ENCODE results near the gene HDAC4. TPM values are rescaled to one million over a fixed set of nuclear protein-coding genes. Genes with fewer than 3 reads are reported as not detected.

Gene HDAC4
- total RNA-seq, 1 experiment from 2014 or later: 40.1 TPM

DNA sequence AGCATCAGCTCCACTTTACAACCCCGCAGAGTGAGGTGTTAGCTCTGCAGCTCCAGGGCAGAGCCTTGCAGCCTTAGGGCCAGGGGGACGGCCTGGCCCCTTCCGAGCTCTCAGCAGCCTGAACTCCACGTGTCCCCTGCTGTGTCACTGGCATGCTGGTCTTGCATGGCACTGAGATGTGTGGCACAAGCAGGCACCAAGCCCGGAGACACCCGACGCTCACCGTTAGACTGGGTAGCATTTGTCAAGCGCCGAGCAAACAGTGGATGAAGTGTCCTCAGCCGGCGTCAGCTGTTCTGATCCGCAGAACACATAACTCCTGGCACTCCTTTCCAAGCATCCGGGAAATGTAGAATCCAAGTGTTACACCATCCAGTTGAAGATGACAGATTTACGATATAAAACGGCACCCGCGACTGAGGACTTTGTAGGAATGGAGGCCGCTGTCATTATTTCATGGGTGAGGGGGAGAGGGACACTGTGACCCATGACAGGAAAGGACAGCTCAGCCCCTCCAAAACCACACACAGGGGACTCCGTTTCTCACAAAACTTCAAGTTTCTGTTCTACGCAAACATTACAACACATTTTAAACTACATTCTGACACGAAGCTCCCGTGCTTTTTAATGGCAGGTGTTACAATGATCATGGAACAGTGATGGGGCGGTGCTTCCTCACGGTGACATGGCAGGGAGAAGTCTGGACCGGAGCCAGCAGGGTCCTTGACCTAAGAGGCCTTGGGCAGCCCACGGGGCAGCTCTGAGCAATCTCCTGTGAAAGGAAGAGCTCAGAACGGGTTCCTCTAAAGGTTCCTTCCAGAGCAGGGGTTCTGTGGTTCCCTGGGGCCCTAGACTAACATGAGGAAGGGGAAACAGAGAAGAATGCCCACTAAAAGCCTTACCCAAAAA is 89.4 kb downstream of the HDAC4 start:
- Histone ChIP-seq H3K36me3 (ENCODE audit: control insufficient read depth, insufficient read depth, low read length) (no peaks in the 10 kb centered on the region), H3K4me3 (ENCODE audit: low read depth in 2 of 2, low read length in 2 of 2) (no peak overlapping the region), H3K27ac (ENCODE audit: low read length) (no peak overlapping the region), H3K9me3 (ENCODE audit: control insufficient read depth, insufficient read depth, low read depth, low read length) (no peaks in the 10 kb centered on the region), H3K27me3 (ENCODE audit: control insufficient read depth, insufficient read depth, low read length) (no peaks in the 10 kb centered on the region), H3K4me1 (ENCODE audit: control insufficient read depth, insufficient read depth, low read length) (no peaks in the 10 kb centered on the region)
- BruUV-seq (replicated peaks): no TSS peak
- no peak for ATAC-seq
- CTCF ChIA-PET: no interaction called here
- TF ChIP-seq REST (IDR thresholded peaks at IDR 0.05; ENCODE audit: insufficient read depth in 1 of 2, low read depth in 2 of 2, low read length in 1 of 2) (no peak), CTCF (IDR thresholded peaks at IDR 0.05) (no peak)
- intact Hi-C loops (cut with micrococcal nuclease; ENCODE audit: unreplicated experiment) (no loop called here), in situ Hi-C loops (cut with HindIII; ENCODE audit: low pct_unique_long_range_greater_than_20kb, low sequenced_read_pairs) (no loop called here)
- POLR2A ChIA-PET: no interaction called here
- DNase-seq (ENCODE audit: low read depth, low spot score): no peak

DNA sequence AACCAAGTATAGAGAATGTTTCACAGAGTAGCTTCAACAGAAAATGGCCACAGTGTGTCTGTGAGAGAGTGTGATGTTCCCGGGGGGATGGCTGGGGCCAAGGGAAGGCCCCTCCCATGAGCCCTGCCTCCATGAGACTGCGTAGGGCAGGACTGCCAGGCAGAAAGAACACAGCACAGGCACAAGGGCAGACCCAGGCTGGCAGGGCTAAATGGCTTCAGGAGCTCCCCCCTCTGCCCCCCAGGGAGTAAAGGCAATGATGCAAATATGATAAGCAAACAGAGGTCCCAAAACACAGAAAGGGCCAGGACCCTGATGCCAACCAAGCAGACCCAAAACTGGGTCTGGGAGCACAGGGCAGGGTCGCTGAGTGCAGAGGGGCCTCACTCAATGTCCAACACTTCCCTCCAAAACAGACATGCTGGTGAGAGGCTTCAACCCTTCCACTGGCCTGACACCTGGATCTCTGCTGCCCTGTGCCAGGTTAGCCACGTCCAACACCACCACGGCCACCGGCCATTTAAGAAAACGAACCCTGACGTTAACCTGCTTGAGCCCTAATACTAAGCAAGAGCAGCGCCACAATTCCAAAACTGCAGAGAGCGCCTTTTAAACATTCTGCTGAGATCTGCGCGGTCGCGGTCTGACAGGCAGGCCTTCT is 90.3 kb downstream of the HDAC4 start:
- Histone ChIP-seq H3K4me1 (ENCODE audit: control insufficient read depth, insufficient read depth, low read length) (no peaks in the 10 kb centered on the region), H3K27me3 (ENCODE audit: control insufficient read depth, insufficient read depth, low read length) (no peaks in the 10 kb centered on the region), H3K9me3 (ENCODE audit: control insufficient read depth, insufficient read depth, low read depth, low read length) (no peaks in the 10 kb centered on the region), H3K36me3 (ENCODE audit: control insufficient read depth, insufficient read depth, low read length) (no peaks in the 10 kb centered on the region), H3K27ac (ENCODE audit: low read length) (no peak overlapping the region), H3K4me3 (ENCODE audit: low read depth in 2 of 2, low read length in 2 of 2) (no peak overlapping the region)
- in situ Hi-C loops (cut with HindIII; ENCODE audit: low pct_unique_long_range_greater_than_20kb, low sequenced_read_pairs): no loop called here
- DNase-seq (ENCODE audit: low read depth, low spot score) (no peak), ATAC-seq (no peak)
- ChIA-PET POLR2A (interaction anchor here (0.6 kb wide), 1 partner anchor 198 kb away, joined by 4 read pairs; no protein-coding TSS in a partner anchor), CTCF (no interaction called here)
- no TSS peak for BruUV-seq (replicated peaks)
- intact Hi-C loops (cut with micrococcal nuclease; ENCODE audit: unreplicated experiment): no loop called here
- TF ChIP-seq POLR2AphosphoS5 (IDR thresholded peaks at IDR 0.05; ENCODE audit: low read depth, low read length): no peak
- no peak for TF ChIP-seq CTCF (IDR thresholded peaks at IDR 0.05)
- TF ChIP-seq REST (IDR thresholded peaks at IDR 0.05; ENCODE audit: insufficient read depth in 1 of 2, low read depth in 2 of 2, low read length in 1 of 2): no peak
- no peak for TF ChIP-seq TCF7L2 (IDR thresholded peaks at IDR 0.05; ENCODE audit: low read depth, low read length)
- no peak for TF ChIP-seq SIN3A (IDR thresholded peaks at IDR 0.05; ENCODE audit: borderline replicate concordance, insufficient read depth, low read depth, low read length)
